ENCODE measurements around the gene ARRB2. TPM values are rescaled to one million over a fixed set of nuclear protein-coding genes. Genes with fewer than 3 reads are reported as not detected.

ARRB2 gene
- total RNA-seq, 2 donors from 2014 or later: 45.3 to 51.8 TPM

DNA sequence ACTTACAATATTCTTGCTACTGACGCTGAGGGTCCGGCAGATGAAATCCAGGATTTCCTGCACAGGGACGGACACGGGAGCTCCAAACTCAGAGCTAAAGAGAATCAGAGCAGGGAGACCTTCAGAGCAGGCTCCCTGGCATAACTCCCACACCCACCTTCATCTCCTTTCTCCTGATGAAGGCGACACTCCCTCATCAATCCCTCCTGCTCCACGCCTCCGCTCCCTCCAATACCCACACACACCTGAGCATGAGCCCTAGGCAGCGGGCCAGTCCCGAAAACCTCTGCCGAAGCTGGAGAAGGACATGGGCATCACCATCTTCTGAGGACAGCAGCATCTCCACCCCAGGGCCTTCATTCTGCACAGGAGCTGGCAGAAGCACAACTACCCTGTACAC lies 34.6 kb upstream of the ARRB2 start:
- H3K27me3 ChIP-seq (ENCODE audit: control insufficient read depth, insufficient read depth, low read length, poor library complexity, severe bottlenecking): no peaks in the 10 kb centered on the region
- no peaks in the 10 kb centered on the region for H3K27me3 Mint-ChIP-seq (ENCODE audit: insufficient read depth)
- H3K4me1 ChIP-seq (ENCODE audit: control insufficient read depth, insufficient read depth, low read length): peaks cover 9% of the 10 kb centered on the region
- no peaks in the 10 kb centered on the region for H3K9me3 Mint-ChIP-seq
- WGBS, 2 experiments (ENCODE audit: insufficient coverage in 1 of 2, insufficient read length in 1 of 2): 94 to 95% methylated on average over 10 of the region's 10 CpGs
- H3K36me3 ChIP-seq (ENCODE audit: control insufficient read depth, insufficient read depth, low read length): peaks cover 62% of the 10 kb centered on the region
- no peak overlapping the region for H3K27ac ChIP-seq (ENCODE audit: low read depth, low read length)
- H3K27ac Mint-ChIP-seq: no peak overlapping the region
- H3K4me3 ChIP-seq (ENCODE audit: low read length): no peak overlapping the region
- no peaks in the 10 kb centered on the region for H3K9me3 ChIP-seq (ENCODE audit: control insufficient read depth, low read length)
- TF ChIP-seq, protein P1, sequence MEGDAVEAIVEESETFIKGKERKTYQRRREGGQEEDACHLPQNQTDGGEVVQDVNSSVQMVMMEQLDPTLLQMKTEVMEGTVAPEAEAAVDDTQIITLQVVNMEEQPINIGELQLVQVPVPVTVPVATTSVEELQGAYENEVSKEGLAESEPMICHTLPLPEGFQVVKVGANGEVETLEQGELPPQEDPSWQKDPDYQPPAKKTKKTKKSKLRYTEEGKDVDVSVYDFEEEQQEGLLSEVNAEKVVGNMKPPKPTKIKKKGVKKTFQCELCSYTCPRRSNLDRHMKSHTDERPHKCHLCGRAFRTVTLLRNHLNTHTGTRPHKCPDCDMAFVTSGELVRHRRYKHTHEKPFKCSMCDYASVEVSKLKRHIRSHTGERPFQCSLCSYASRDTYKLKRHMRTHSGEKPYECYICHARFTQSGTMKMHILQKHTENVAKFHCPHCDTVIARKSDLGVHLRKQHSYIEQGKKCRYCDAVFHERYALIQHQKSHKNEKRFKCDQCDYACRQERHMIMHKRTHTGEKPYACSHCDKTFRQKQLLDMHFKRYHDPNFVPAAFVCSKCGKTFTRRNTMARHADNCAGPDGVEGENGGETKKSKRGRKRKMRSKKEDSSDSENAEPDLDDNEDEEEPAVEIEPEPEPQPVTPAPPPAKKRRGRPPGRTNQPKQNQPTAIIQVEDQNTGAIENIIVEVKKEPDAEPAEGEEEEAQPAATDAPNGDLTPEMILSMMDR (conservative IDR thresholded peaks at IDR 0.05): no peak
- DNase-seq: no peak
- H3K4me1 Mint-ChIP-seq: peaks cover 17% of the 10 kb centered on the region
- peaks cover 71% of the 10 kb centered on the region for H3K36me3 Mint-ChIP-seq (ENCODE audit: low read depth)
- no peak overlapping the region for H3K9ac ChIP-seq (ENCODE audit: extremely low read depth, low read length, poor library complexity, severe bottlenecking)
- H3K4me3 Mint-ChIP-seq: no peak overlapping the region

- 91 to 97% methylated on average over 6 to 7 of the region's 7 CpGs for WGBS, 2 experiments (ENCODE audit: insufficient coverage in 1 of 2, insufficient read length in 1 of 2)
- peaks cover 17% of the 10 kb centered on the region for H3K4me1 Mint-ChIP-seq
- H3K36me3 Mint-ChIP-seq (ENCODE audit: low read depth): peaks cover 70% of the 10 kb centered on the region
Measured at GRCh38 chr17:4676791-4677190, 33.6 kb upstream of the ARRB2 start.

DNA sequence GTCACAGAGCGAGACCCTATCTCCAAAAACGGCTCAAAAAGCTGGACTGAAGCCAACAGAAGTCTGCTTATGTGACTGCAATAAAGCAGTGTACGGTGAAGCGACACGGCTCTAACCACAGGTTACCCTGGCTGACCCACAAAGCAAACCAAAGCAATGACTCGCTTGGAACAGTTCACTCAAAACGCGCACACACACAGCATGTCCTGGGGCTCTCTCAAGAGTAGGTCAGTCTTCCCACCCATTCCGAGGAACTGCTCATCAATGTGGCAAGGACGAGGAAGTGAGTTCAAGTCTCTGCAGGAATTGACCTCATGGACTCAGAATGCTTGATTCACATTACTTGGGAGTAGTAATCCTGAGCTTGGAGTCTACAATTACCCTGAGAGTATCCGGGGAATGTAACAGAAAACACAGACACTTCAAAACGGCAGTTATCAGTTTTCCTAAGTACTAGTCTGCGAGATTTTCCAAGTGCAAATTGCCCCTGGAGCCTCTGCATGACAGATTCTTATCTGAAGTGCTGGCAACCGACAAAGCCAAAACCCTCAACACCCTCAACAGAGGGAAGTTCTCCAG lies 31.9 kb upstream of the ARRB2 start:
- TF ChIP-seq, protein P1 (conservative IDR thresholded peaks at IDR 0.05): no peak
- H3K4me3 ChIP-seq (ENCODE audit: low read length): peak overlapping the region; percentile 2
- H3K36me3 Mint-ChIP-seq (ENCODE audit: low read depth): peaks cover 73% of the 10 kb centered on the region
- peaks cover 68% of the 10 kb centered on the region for H3K36me3 ChIP-seq (ENCODE audit: control insufficient read depth, insufficient read depth, low read length)
- 77 to 84% methylated on average over 12 to 14 of the region's 14 CpGs for WGBS, 2 experiments (ENCODE audit: insufficient coverage in 1 of 2, insufficient read length in 1 of 2)
- no peak for DNase-seq
- no peaks in the 10 kb centered on the region for H3K27me3 Mint-ChIP-seq (ENCODE audit: insufficient read depth)
- H3K4me3 Mint-ChIP-seq: no peak overlapping the region
- H3K4me1 ChIP-seq (ENCODE audit: control insufficient read depth, insufficient read depth, low read length): peaks cover 9% of the 10 kb centered on the region
- no peaks in the 10 kb centered on the region for H3K9me3 ChIP-seq (ENCODE audit: control insufficient read depth, low read length)
- H3K4me1 Mint-ChIP-seq: peaks cover 21% of the 10 kb centered on the region
- peak overlapping the region; percentile 88 for H3K27ac Mint-ChIP-seq
- no peaks in the 10 kb centered on the region for H3K27me3 ChIP-seq (ENCODE audit: control insufficient read depth, insufficient read depth, low read length, poor library complexity, severe bottlenecking)
- H3K9ac ChIP-seq (ENCODE audit: extremely low read depth, low read length, poor library complexity, severe bottlenecking): no peak overlapping the region
- no peak overlapping the region for H3K27ac ChIP-seq (ENCODE audit: low read depth, low read length)
- no peaks in the 10 kb centered on the region for H3K9me3 Mint-ChIP-seq

More at GRCh38 chr17:4676791-4677190, 33.6 kb upstream of the ARRB2 start:
- Mint-ChIP-seq H3K9me3 (no peaks in the 10 kb centered on the region), H3K4me3 (no peak overlapping the region), H3K27me3 (ENCODE audit: insufficient read depth) (no peaks in the 10 kb centered on the region), H3K27ac (no peak overlapping the region)
- TF ChIP-seq, protein P1 (conservative IDR thresholded peaks at IDR 0.05): no peak
- Histone ChIP-seq H3K27ac (ENCODE audit: low read depth, low read length) (no peak overlapping the region), H3K9ac (ENCODE audit: extremely low read depth, low read length, poor library complexity, severe bottlenecking) (no peak overlapping the region), H3K36me3 (ENCODE audit: control insufficient read depth, insufficient read depth, low read length) (peaks cover 60% of the 10 kb centered on the region), H3K4me1 (ENCODE audit: control insufficient read depth, insufficient read depth, low read length) (peaks cover 9% of the 10 kb centered on the region), H3K4me3 (ENCODE audit: low read length) (no peak overlapping the region), H3K9me3 (ENCODE audit: control insufficient read depth, low read length) (no peaks in the 10 kb centered on the region), H3K27me3 (ENCODE audit: control insufficient read depth, insufficient read depth, low read length, poor library complexity, severe bottlenecking) (no peaks in the 10 kb centered on the region)
- no peak for DNase-seq
